RWPE2 (cell line): ENCODE measurements around the gene CA7.

Experiments
- ATAC-seq: fragments of 200-7000 bp; cut with Tn5 transposase; 3 replicates; pipeline ENCODE4 v1.9.1; 2021; ENCODE audit warnings: low read depth
- DNase-seq: peaks from one replicate; pipeline ENCODE4 v3.0.0-alpha.2; 2020; ENCODE audit warnings: low spot score
- H3K27ac ChIP-seq: fragments of 450-650 bp; 2 replicates; pipeline ENCODE4 v1.5.1; 2017; ENCODE audit warnings: mild to moderate bottlenecking; ENCODE audit not compliant: poor library complexity, severe bottlenecking
- H3K27me3 ChIP-seq: fragments of 250-450 bp; sonication (Bioruptor Pico); 2 replicates; pipeline ENCODE4 v1.5.1; 2021; ENCODE audit warnings: mild to moderate bottlenecking, moderate library complexity; ENCODE audit not compliant: insufficient read depth, poor library complexity, severe bottlenecking
- H3K36me3 ChIP-seq: fragments of 250-450 bp; sonication (Bioruptor Pico); 2 replicates; pipeline ENCODE4 v1.5.1; 2020; ENCODE audit warnings: low read depth, mild to moderate bottlenecking, moderate library complexity
- H3K4me1 ChIP-seq: fragments of 250-450 bp; sonication (Bioruptor Pico); 2 replicates; pipeline ENCODE4 v1.5.1; 2021; ENCODE audit warnings: mild to moderate bottlenecking, moderate library complexity; ENCODE audit not compliant: insufficient read depth, poor library complexity, severe bottlenecking
- H3K4me3 ChIP-seq: fragments of 250-450 bp; sonication (Bioruptor Pico); 2 replicates; pipeline ENCODE4 v1.5.1; 2021; ENCODE audit warnings: mild to moderate bottlenecking, moderate library complexity; ENCODE audit not compliant: severe bottlenecking
- H3K9me3 ChIP-seq: fragments of 250-450 bp; sonication (Bioruptor Pico); 2 replicates; pipeline ENCODE4 v1.5.1; 2021; ENCODE audit warnings: mild to moderate bottlenecking, moderate library complexity; ENCODE audit not compliant: severe bottlenecking
- TF ChIP-seq, protein P1 (sequence below): fragments of 450-650 bp; IDR thresholded peaks from one replicate; pipeline ENCODE4 v1.5.1; 2017; ENCODE audit warnings: mild to moderate bottlenecking, moderate library complexity; ENCODE audit not compliant: poor library complexity, severe bottlenecking

The CA7 gene

DNA sequence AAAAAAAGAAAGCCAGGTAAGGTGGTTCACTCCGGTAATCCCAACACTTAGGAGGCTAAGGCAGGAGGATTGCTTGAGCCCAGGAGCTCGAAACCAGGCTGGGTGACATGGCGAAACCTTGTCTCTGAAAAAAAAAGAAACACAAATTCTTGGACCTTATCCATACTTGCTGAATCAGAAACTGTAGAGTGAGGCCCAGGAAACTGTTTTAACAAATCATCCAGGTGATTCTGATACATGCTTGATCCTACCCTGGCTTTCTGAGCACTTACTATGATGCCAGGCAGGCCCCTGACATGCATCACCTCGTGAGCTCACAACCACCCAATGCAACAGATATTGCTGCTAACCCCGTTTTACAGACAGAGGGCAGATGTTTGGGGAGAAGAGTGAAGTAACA is 9.5 kb upstream of the CA7 start:
- Histone ChIP-seq H3K9me3 (no peaks in the 10 kb centered on the region), H3K4me1 (peaks cover 8% of the 10 kb centered on the region), H3K27ac (no peak overlapping the region), H3K4me3 (no peak overlapping the region), H3K27me3 (no peaks in the 10 kb centered on the region), H3K36me3 (no peaks in the 10 kb centered on the region)
- TF ChIP-seq, protein P1, sequence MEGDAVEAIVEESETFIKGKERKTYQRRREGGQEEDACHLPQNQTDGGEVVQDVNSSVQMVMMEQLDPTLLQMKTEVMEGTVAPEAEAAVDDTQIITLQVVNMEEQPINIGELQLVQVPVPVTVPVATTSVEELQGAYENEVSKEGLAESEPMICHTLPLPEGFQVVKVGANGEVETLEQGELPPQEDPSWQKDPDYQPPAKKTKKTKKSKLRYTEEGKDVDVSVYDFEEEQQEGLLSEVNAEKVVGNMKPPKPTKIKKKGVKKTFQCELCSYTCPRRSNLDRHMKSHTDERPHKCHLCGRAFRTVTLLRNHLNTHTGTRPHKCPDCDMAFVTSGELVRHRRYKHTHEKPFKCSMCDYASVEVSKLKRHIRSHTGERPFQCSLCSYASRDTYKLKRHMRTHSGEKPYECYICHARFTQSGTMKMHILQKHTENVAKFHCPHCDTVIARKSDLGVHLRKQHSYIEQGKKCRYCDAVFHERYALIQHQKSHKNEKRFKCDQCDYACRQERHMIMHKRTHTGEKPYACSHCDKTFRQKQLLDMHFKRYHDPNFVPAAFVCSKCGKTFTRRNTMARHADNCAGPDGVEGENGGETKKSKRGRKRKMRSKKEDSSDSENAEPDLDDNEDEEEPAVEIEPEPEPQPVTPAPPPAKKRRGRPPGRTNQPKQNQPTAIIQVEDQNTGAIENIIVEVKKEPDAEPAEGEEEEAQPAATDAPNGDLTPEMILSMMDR = no peak
- no peak for ATAC-seq
- DNase-seq = no peak

DNA sequence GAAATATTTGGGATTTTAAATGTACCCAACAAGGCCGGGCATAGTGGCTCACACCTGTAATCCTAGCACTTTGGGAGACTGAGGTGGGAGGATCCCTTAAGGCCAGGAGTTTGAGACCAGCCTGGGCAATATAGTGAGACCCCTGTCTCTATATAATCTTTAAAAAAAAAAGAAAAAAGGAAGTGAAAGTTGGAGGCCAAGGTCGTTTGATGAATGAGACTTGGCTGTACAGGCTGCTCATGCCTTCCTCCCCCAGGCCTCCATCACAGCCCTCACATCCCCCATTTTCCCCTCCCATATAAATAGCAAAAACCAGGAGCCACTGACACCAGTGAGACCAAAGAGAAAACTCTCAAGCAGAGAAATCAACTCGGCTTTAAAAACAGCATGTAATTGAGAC is 3.3 kb upstream of the CA7 start:
- no peaks in the 10 kb centered on the region for H3K36me3 ChIP-seq
- H3K27me3 ChIP-seq = peaks cover 23% of the 10 kb centered on the region
- TF ChIP-seq, protein P1 = no peak
- no peak overlapping the region for H3K4me3 ChIP-seq
- DNase-seq (no peak), ATAC-seq (no peak)
- H3K4me1 ChIP-seq = no peaks in the 10 kb centered on the region
- H3K9me3 ChIP-seq = no peaks in the 10 kb centered on the region
- H3K27ac ChIP-seq = no peak overlapping the region

DNA sequence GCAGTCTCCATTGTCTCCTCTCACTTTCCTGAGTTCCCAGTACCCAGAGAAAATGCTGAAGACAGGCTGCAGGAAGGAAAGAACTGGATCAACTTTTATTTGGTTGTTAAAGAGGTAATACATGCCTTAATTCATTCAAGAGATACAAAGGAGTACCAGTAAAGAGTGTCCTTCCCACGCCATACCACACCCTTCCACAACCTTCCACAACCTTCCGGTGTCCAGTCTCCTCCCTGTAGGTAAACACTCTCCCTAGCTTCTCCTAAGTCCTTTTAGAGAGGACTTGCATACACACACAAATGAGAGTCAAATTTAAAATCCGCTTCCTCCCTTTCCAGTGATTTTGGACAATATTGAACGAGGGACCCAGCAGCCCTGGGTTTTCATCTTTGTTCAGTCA is 2.8 kb upstream of the CA7 start:
- TF ChIP-seq, protein P1 = no peak
- peaks cover 28% of the 10 kb centered on the region for H3K27me3 ChIP-seq
- ATAC-seq (no peak), DNase-seq (no peak)
- H3K27ac ChIP-seq = no peak overlapping the region
- no peaks in the 10 kb centered on the region for H3K9me3 ChIP-seq
- H3K4me3 ChIP-seq = no peak overlapping the region
- no peaks in the 10 kb centered on the region for H3K4me1 ChIP-seq
- H3K36me3 ChIP-seq = no peaks in the 10 kb centered on the region

DNA sequence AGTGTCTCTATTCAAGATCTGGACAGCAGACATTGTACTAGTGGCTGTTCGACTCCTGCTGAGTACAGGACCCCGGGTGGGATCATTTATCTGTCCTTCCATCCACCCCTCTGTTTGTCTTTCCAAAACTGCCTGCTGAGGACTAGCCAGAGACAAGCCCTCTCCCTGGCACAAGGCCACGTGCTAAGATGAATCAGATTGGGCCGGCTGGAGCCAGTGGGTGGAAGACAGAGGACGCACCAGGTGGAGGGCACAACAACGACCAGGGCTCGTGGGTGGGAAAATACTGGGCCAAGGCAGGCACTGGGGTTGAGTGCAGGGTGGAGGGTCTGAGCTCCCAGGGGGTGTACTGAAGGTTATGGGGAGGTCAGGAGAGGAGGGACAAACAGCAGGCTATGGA is 1.4 kb upstream of the CA7 start:
- peak; percentile 50 for DNase-seq
- peak; percentile 25; the same call in 1 of the 3 replicates for ATAC-seq
- peaks cover 30% of the 10 kb centered on the region for H3K27me3 ChIP-seq
- TF ChIP-seq, protein P1 = no peak
- no peaks in the 10 kb centered on the region for H3K9me3 ChIP-seq
- no peaks in the 10 kb centered on the region for H3K36me3 ChIP-seq
- H3K4me1 ChIP-seq = no peaks in the 10 kb centered on the region
- no peak overlapping the region for H3K4me3 ChIP-seq
- no peak overlapping the region for H3K27ac ChIP-seq

DNA sequence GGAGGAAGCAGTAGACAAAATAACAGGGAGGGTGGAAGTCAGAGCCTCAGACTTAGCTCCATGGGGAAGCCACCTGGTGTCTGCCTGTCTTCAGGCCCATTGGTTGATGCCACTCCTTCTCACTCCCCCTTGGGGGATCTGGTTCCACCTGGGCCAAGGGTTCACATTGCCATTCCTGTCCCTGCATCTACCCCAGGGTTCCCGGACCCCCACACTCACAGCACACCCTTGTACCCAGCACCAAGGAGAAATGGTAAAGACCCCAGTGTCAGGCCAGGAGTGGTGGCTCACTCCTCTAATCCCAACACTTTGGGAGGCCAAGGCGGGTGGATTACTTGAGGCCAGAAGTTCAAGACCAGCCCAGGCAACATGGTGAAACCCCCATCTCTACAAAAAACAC is 1.0 kb upstream of the CA7 start:
- H3K9me3 ChIP-seq = no peaks in the 10 kb centered on the region
- H3K4me3 ChIP-seq = no peak overlapping the region
- H3K27ac ChIP-seq = no peak overlapping the region
- ATAC-seq (no peak), DNase-seq (peak; percentile 24)
- TF ChIP-seq, protein P1 = no peak
- H3K27me3 ChIP-seq = peaks cover 30% of the 10 kb centered on the region
- H3K36me3 ChIP-seq = no peaks in the 10 kb centered on the region
- no peaks in the 10 kb centered on the region for H3K4me1 ChIP-seq
